Retina (tissue), 1 donor: ENCODE measurements around the gene CTDSP2.
"Not testable (repeated sequence)": the region's sequence is repeated elsewhere in the genome, so short reads cannot be mapped to it uniquely, and the experiment has no call there.

Source experiments
- DNase-seq: peaks from one replicate; pipeline ENCODE4 v3.0.0-alpha.2; 2016

The CTDSP2 gene

GRCh38 chr12:57852200-57852599 is 5.7 kb upstream of the CTDSP2 start:
- DNase-seq = no peak

GRCh38 chr12:57851552-57851951 is 5.0 kb upstream of the CTDSP2 start:
- DNase-seq = no peak

GRCh38 chr12:57850854-57851430 is 4.4 kb upstream of the CTDSP2 start:
- DNase-seq = peak; percentile 41

- not testable (repeated sequence) for DNase-seq
Measured at GRCh38 chr12:57849447-57849846, 2.9 kb upstream of the CTDSP2 start.

- no peak for DNase-seq
Measured at GRCh38 chr12:57849035-57849434, 2.5 kb upstream of the CTDSP2 start.

- no peak for DNase-seq
Measured at GRCh38 chr12:57848208-57848607, 1.7 kb upstream of the CTDSP2 start.

GRCh38 chr12:57846285-57846576 is 298 bp downstream of the CTDSP2 start:
- no peak for DNase-seq

GRCh38 chr12:57845478-57846284 is 848 bp downstream of the CTDSP2 start:
- peak; percentile 85 for DNase-seq

GRCh38 chr12:57844709-57845477 is 1.6 kb downstream of the CTDSP2 start:
- DNase-seq = peak; percentile 66

- peak; percentile 38 for DNase-seq
Measured at GRCh38 chr12:57842342-57843294, 3.9 kb downstream of the CTDSP2 start.

GRCh38 chr12:57841445-57841844 is 5.1 kb downstream of the CTDSP2 start:
- DNase-seq = no peak

- DNase-seq = no peak
Measured at GRCh38 chr12:57840726-57841125, 5.8 kb downstream of the CTDSP2 start.

- no peak for DNase-seq
Measured at GRCh38 chr12:57839996-57840395, 6.5 kb downstream of the CTDSP2 start.

- DNase-seq = no peak
Measured at GRCh38 chr12:57838594-57839302, 7.8 kb downstream of the CTDSP2 start.

GRCh38 chr12:57837864-57838562 is 8.5 kb downstream of the CTDSP2 start:
- DNase-seq = no peak

GRCh38 chr12:57836442-57837375 is 9.8 kb downstream of the CTDSP2 start:
- DNase-seq = no peak

GRCh38 chr12:57835366-57836288 is 10.9 kb downstream of the CTDSP2 start:
- DNase-seq = no peak

- DNase-seq = no peak
Measured at GRCh38 chr12:57834086-57834876, 12.2 kb downstream of the CTDSP2 start.
